ENCODE results near the gene USF2. TPM values are rescaled to one million over a fixed set of nuclear protein-coding genes. Genes with fewer than 3 reads are reported as not detected.

USF2 gene
- total and polyA plus RNA-seq, 2 of the 8 experiments (the other 6 are each of a cell fraction or from before 2014, with no cell fraction given), result 74.1 to 109 TPM

DNA sequence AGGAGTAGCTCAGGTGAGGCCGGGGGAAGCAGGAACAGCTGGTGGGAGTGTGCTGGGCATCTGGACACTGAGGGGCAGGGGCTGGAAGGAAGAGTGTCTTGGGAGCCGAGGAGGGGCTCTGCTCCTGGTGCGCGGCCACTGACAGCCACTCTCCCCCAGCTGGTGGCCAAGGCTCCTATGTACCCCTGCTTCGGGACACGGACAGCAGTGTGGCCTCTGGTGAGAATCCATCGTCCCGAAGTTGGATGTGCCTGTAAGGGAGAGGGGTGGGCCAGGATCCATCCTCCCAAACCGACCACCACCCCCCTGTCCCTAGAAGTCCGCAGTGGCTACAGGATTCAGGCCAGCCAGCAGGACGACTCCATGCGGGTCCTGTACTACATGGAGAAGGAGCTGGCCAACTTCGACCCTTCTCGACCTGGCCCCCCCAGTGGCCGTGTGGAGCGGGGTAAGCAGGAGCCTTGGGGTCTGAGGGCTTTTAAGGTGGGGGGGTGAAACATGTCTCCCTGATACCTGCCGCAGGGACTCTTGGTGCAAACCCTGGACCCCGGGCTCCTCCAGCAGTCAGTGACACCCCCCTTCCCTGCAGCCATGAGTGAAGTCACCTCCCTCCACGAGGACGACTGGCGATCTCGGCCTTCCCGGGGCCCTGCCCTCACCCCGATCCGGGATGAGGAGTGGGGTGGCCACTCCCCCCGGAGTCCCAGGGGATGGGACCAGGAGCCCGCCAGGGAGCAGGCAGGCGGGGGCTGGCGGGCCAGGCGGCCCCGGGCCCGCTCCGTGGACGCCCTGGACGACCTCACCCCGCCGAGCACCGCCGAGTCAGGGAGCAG lies 2.0 kb upstream of the USF2 start:
- Histone ChIP-seq H3K27ac (ENCODE audit: low read depth, low read length) (0 out of 2 replicates have a peak overlapping the region, but pooled peaks have one; percentile 38), H3K27me3 (replicated peaks in 1 of 4; ENCODE audit: control insufficient read depth in 3 of 4, extremely low read depth in 1 of 4, insufficient read depth in 3 of 4, low read length in 3 of 4) (no peaks in the 10 kb centered on the region), H3K23me2 (ENCODE audit: low read depth, low read length) (no peaks in the 10 kb centered on the region; the same call in 1 of the 2 replicates), H3K4me2 (ENCODE audit: insufficient read depth in 1 of 2, low read depth in 2 of 2, low read length in 2 of 2) (peak overlapping the region; percentile 70 to 75), H3K23ac (ENCODE audit: insufficient read length) (no peak overlapping the region), H2BK20ac (ENCODE audit: low read length) (no peak overlapping the region), H3K4me1 (replicated peaks in 1 of 4; ENCODE audit: control insufficient read depth in 3 of 4, insufficient read depth in 4 of 4, low read length in 3 of 4) (peaks cover 0 to 14% (median 8%) of the 10 kb centered on the region in 4 experiments; a peak in 5 of 7 replicates), H3K14ac (ENCODE audit: insufficient read length) (no peak overlapping the region), H3K18ac (ENCODE audit: extremely low read depth, low read length) (no peak overlapping the region), H2AFZ (ENCODE audit: low read length) (no peak overlapping the region), H3K79me2 (ENCODE audit: control insufficient read depth in 1 of 2, insufficient read depth in 2 of 2, low read length in 2 of 2) (0 out of 4 replicates have a peak, but pooled peaks cover 0 to 5% of the 10 kb centered on the region in 2 experiments), H2BK12ac (ENCODE audit: low read depth, low read length) (no peak overlapping the region), H3K56ac (replicated peaks; ENCODE audit: insufficient read length, low read depth, low read length) (no peak overlapping the region), H2BK5ac (ENCODE audit: low read depth, low read length) (no peak overlapping the region; the same call in 1 of the 2 replicates), H2BK120ac (replicated peaks; ENCODE audit: low read depth, low read length) (no peak overlapping the region), H4K5ac (ENCODE audit: insufficient read length, low read depth, low read length) (no peak overlapping the region), H3K36me3 (ENCODE audit: control insufficient read depth in 2 of 4, insufficient read depth in 4 of 4, low read length in 3 of 4) (peaks cover 16 to 50% (median 29%) of the 10 kb centered on the region in 4 experiments; a peak in 7 of 8 replicates), H3K9ac (replicated peaks in 1 of 4; ENCODE audit: extremely low read depth in 1 of 4, low read depth in 3 of 4, low read length in 3 of 4) (no peak overlapping the region), H3K9me3 (ENCODE audit: insufficient read depth in 2 of 2, low read depth in 1 of 2, low read length in 1 of 2) (peaks cover 0 to 2% of the 10 kb centered on the region in 2 experiments; a peak in 1 of 4 replicates), H4K8ac (ENCODE audit: extremely low read depth, insufficient read depth, low read length) (peak overlapping the region; percentile 86; the same call in 1 of the 2 replicates), H3K4me3 (ENCODE audit: extremely low read depth in 1 of 4, insufficient read depth in 2 of 4, low read depth in 3 of 4, low read length in 4 of 4) (peak overlapping the region in 3 of 4 experiments; percentile 48 to 77 (median 57); a peak in 5 of 8 replicates), H3K79me1 (ENCODE audit: low read depth, low read length) (peaks cover 6% of the 10 kb centered on the region), H3K4ac (replicated peaks; ENCODE audit: insufficient read length, low read depth, low read length) (no peak overlapping the region), H4K20me1 (replicated peaks in 1 of 2; ENCODE audit: control insufficient read depth in 1 of 2, insufficient read depth in 2 of 2, low read length in 2 of 2) (peaks cover 4 to 28% of the 10 kb centered on the region in 2 experiments), H4K91ac (replicated peaks; ENCODE audit: insufficient read length, low read length) (no peak overlapping the region), H2AK5ac (ENCODE audit: low read depth, low read length) (no peak overlapping the region), H2BK15ac (ENCODE audit: low read length) (no peak overlapping the region)
- TF ChIP-seq, protein P1, sequence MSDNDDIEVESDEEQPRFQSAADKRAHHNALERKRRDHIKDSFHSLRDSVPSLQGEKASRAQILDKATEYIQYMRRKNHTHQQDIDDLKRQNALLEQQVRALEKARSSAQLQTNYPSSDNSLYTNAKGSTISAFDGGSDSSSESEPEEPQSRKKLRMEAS (IDR thresholded peaks at IDR 0.05), result no peak
- TF ChIP-seq RBBP5 (IDR thresholded peaks at IDR 0.05; ENCODE audit: borderline replicate concordance, low read depth, low read length) (no peak), POLR2AphosphoS5 (IDR thresholded peaks at IDR 0.05; ENCODE audit: low read depth, low read length) (peak; percentile 51; the same call in 1 of the 2 replicates)
- FAIRE-seq, result no peak
- ChIA-PET CTCF (ENCODE audit: partially characterized antibody) (interaction anchor here (0.8 to 1.6 kb wide), 4 partner anchors 30 to 106 kb away, joined by 3 to 6 read pairs (median 4); no protein-coding TSS in a partner anchor), POLR2A (ENCODE audit: partially characterized antibody) (interaction anchor here (0.5 to 10.5 kb wide), 10 partner anchors 13 to 100 kb away, joined by 3 to 146 read pairs (median 3); partner anchors contain the start of genes FAM187B, HAMP and LSR)
- 92% methylated on average over 18 of the region's 39 CpGs; no CpG with 5 or more reads in 1 of the 2 experiments for WGBS, 2 experiments (ENCODE audit: extremely low coverage in 1 of 2, insufficient coverage in 1 of 2, insufficient read length in 1 of 2, insufficient replicate concordance in 2 of 2, low coverage in 1 of 2, low lambda C conversion rate in 2 of 2, missing lambda C conversion rate in 1 of 2)
- DNase-seq (ENCODE audit: low read depth in 1 of 2, low spot score in 2 of 2), result no peak

All from H1 (cell line).